ENCODE data around the gene TCHP.
"Not testable (repeated sequence)": the region's sequence is repeated elsewhere in the genome, so short reads cannot be mapped to it uniquely, and the experiment has no call there.

Gene TCHP

GRCh38 chr12:109910254-109910968 lies 10.3 kb downstream of the TCHP start:
- no peak for DNase-seq (ENCODE audit: low read depth)

- no peak for DNase-seq (ENCODE audit: low read depth)
Observed at GRCh38 chr12:109910969-109911348, 10.9 kb downstream of the TCHP start.

DNA sequence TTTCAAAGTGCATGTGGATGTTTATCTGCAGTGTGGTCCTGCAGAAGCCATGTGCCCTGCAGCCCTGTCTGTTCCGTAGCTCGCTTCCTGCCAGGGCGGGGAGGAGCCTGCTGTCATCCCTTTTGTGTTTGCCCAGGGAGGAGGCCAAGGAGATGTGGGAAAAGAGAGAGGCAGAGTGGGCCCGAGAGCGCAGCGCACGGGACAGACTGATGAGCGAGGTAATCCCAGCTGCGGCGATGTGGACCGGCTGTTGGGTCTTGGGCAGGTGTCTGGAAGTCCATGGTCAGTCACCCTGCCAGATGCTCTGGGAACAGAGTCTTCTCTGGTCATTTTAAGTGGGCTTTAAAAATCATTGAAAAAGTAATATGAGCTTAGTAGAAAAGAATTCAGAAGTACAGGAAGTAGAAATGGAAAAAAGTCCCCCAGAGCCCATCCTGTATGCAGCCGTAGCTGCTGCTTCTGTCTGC lies 12.8 kb downstream of the TCHP start:
- DNase-seq (ENCODE audit: low read depth): no peak

DNA sequence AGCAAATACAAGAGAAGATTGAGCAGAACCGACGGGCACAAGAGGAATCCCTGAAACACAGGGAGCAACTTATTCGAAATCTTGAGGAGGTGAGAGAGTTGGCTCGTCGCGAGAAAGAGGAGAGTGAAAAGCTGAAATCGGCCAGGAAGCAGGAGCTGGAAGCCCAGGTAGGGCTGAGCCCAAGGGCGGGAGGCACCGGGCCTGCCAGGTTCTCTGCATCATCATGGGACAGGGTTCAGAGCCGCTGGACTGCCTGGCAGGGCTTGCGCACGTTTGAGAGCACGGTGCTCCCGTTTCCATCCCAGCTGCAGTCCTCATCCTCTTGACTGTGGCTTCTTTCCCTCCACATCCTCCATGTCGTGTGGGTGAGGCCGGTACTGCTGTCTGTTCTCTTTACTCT lies 14.4 kb downstream of the TCHP start:
- no peak for DNase-seq (ENCODE audit: low read depth)

- no peak for DNase-seq (ENCODE audit: low read depth)
Observed at GRCh38 chr12:109915171-109916040, 15.3 kb downstream of the TCHP start.

- no peak for DNase-seq (ENCODE audit: low read depth)
Observed at GRCh38 chr12:109916045-109916444, 16.0 kb downstream of the TCHP start.

DNA sequence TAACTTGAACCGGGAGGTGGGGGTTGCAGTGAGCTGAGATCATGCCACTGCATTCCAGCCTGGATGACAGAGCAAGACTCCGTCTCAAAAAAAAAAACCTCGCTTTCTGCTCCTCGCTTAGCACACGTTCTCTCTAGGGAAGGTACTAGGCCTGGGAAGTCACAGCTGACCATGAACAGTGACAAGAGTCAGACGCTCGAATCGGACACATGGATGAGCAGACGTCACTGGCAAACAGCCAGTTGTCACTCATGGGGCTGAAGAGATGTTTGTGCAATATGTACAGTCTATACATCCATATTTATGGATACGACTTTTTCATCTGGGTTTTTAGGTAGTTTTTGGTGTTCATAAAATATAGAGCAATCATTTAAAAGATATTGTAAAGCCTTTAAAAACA lies 19.4 kb downstream of the TCHP start:
- DNase-seq (ENCODE audit: low read depth): no peak

DNA sequence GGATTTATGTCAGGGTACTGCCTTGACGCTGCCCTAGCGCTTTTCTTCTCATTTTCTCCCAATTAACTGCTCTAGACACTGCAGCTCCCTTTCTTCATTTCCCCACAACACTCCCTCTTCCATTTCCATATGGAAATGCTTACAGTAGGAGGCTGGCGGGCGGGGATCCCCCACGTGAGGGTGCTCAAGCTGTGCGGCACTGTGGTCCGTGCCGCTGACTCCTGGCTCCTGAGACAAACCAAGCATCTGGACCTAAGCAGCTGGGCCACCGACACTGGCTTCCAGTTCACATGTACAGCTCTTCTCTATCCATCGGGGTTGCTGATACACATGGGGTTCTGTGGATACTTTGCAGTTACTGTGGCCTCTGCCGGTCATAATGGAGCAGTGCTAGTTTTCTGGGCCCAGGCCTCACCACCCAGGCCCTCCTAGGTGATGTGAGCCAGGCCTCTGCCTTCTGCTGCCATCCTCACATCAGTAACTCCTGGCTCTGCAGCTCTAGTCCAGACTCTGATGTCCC lies 20.2 kb downstream of the TCHP start:
- no peak for DNase-seq (ENCODE audit: low read depth)

DNA sequence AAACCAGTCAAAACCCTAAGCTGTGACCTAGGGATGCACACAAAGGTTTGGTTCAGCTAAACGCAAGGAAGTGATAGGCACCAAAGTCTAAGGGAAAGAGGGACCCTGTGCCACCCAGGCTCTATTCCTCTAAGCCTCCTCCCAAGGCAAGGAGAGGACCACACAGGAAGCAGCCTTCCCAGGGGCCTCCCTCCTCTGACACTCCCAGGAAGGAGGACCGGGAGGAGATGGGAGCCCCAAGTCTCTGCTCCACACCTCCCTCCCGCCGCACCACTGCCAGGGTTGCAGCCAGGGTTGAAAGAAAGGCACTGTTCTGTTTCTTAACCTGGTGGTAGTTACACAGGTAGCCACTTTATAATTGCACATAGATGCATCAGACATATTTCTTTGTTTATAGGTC lies 21.9 kb downstream of the TCHP start:
- no peak for DNase-seq (ENCODE audit: low read depth)

DNA sequence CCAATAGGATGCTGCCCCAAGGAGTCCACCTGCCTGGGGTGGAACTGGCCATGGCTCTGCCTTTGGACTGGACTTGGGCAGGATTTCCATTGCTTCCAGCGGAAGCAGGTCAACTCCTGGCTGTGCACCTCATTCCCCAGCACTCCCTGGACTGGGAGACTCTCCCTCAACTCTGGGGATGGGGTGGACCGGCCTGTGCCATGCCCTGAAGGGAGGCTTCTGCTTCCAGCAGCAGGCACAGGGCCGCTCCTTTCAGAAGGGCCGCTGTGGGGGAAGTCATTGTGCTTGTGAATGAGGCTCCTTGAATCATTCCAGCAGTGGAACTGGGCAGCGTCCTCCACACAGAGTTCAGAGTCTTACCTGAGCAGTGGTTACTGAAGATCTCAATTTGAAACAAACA lies 23.0 kb downstream of the TCHP start:
- no peak for DNase-seq (ENCODE audit: low read depth)

GRCh38 chr12:109923481-109924245 lies 23.6 kb downstream of the TCHP start:
- DNase-seq (ENCODE audit: low read depth): no peak

GRCh38 chr12:109925185-109925840 lies 25.2 kb downstream of the TCHP start:
- no peak for DNase-seq (ENCODE audit: low read depth)

- no peak for DNase-seq (ENCODE audit: low read depth)
Observed at GRCh38 chr12:109926016-109926415, 25.9 kb downstream of the TCHP start.

DNA sequence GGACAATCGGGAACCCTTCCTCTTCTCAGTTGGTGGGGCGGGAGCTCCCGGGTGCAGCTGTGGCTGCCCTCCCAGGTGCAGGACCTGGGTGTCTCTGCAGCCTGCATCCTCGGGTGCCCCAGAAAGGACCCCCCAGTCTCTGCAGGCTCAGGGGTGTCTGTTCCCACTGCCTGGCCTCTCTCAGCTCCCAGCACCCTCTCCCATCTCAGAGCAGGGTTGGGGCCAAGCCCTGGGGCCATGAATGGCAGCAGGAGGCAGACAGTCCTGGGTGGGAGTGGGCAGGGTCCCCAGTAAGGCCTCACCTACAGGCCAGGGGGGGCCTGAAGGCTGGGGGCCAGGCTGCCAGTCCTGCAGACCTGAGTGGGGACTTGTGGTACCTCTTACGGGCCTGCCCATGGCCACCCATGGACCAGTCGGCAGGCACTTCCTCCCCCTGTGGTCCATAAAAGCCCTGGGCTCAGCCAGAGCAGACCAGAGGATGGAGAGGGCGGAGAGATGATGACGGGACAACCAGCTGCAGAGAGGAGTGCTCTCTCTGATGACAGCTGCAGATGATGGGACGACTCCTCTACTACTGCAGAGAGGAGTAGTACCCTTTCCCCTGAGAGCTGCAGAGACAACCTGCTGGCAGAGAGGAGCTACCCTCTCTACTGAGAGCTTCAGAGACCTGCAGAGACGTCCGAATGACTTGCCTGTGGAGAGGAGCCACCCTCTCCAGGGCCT lies 26.6 kb downstream of the TCHP start:
- no peak for DNase-seq (ENCODE audit: low read depth)

DNA sequence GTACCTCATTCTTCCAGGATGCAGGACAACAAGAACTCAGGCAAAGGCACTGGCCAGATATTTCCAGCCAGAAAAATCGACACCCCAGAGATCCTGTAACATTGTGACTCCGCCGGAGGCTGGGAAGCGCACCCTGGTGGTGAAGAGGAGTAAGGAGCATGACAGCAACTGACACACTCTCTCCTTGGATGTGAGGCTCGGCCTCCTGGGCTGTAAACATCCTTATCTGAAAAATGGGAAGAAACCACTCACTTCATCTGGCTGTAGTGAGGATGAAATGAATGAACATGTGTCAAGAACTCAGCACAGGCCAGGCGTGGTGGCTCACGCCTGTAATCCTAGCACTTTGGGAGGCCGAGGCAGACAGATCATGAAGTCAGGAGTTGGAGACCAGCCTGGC lies 27.5 kb downstream of the TCHP start:
- no peak for DNase-seq (ENCODE audit: low read depth)

GRCh38 chr12:109928058-109928656 lies 28.1 kb downstream of the TCHP start:
- no peak for DNase-seq (ENCODE audit: low read depth)

- DNase-seq (ENCODE audit: low read depth): not testable (repeated sequence)
Observed at GRCh38 chr12:109929326-109929725, 29.3 kb downstream of the TCHP start.

DNA sequence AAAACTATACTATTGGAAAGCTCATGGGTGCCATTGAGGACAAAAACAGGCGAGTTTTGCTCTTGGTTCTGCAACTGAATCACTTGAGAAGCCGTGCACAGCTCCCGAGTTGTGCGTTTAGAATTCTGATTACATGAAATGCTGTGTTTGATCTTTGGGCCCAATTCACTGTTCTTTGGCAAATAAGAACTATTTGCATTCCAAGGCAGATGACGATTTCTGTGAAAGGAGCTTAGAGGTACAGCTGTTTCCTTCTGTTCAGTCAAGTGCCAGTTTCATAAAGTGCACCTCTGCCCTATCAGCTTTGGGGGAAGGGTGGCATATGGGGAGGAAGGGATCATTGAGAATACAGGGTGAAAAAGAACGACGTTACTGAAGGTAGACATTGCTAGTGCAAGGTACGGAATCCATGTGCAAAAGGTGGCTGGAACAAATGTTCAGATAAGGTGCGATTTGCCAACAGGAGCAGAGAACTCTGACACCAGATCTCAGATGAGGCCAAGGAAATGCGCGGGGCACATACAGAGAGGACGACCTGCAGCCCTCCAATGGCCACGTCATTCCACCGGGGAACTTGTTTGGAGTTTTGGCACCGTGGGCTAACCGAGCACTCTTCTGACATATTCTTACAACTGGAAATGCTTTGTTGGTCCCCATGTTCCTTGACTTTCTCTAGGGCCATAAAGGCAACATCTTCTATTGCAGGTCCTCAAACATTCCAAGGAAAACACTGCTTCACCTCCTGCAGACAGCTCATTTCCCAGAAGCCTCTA lies 30.1 kb downstream of the TCHP start:
- no peak for DNase-seq (ENCODE audit: low read depth)

- no peak for DNase-seq (ENCODE audit: low read depth)
Observed at GRCh38 chr12:109931143-109931542, 31.1 kb downstream of the TCHP start.
